SK-N-SH (cell line): Measurements from ENCODE around the gene ASCC1. TPM values are rescaled to one million over a fixed set of nuclear protein-coding genes. Genes with fewer than 3 reads are reported as not detected.

ENCODE experiments used
- CTCF ChIA-PET: fragments of 300-600, 350-600 bp; formaldehyde crosslinking; extraction: SDS; loops from one replicate; lab custom pipeline; 2021; lab: Yijun Ruan, JAX
- POLR2A ChIA-PET: fragments of 350-600 bp; sonication (Branson Sonifier 250); formaldehyde crosslinking; extraction: SDS; loops from one replicate; lab custom pipeline; 2020; ENCODE audit warnings: antibody characterized with exemption, inconsistent platforms; lab: Yijun Ruan, JAX
- DNase-seq: peaks from one replicate; pipeline ENCODE4 v3.0.0; 2012
- H2AFZ ChIP-seq: fragments of 200-600 bp; sonication (generic); 2 replicates; pipeline ENCODE4 v1.8.1; 2016; ENCODE audit warnings: antibody characterized with exemption, mild to moderate bottlenecking, low read depth
- H3F3A ChIP-seq: fragments of 200-600 bp; sonication (generic); replicated peaks from 2 replicates; pipeline ENCODE3; 2016; ENCODE audit warnings: antibody characterized with exemption, mild to moderate bottlenecking; ENCODE audit not compliant: insufficient read depth
- H3K27ac ChIP-seq, 2 experiments: fragments of 200-500 bp in 1 of 2; fragments of 200-600 bp in 1 of 2; sonication (Bioruptor generic) in 1 of 2; sonication (generic), shearing (Covaris generic) in 1 of 2; 2 replicates each; pipeline versions ENCODE4 v1.5.1 to v1.6.1; 2014 to 2016; ENCODE audit warnings: low read depth in 2 of 2, inconsistent platforms in 1 of 2, low read length in 1 of 2, mild to moderate bottlenecking in 1 of 2, mixed read lengths in 1 of 2
- H3K27me3 ChIP-seq: fragments of 200-600 bp; sonication (generic), shearing (Covaris generic); 2 replicates; pipeline ENCODE4 v1.6.1; 2016; ENCODE audit warnings: mixed run types; ENCODE audit not compliant: insufficient read depth
- H3K36me3 ChIP-seq, 2 experiments: fragments of 200-500 bp in 1 of 2; fragments of 200-600 bp in 1 of 2; sonication (Bioruptor generic) in 1 of 2; sonication (generic) in 1 of 2; replicated peaks in 1 of 2; 2 replicates each; pipeline versions ENCODE3 to v1.5.1; 2014 to 2016; ENCODE audit warnings: low read length in 1 of 2, mild to moderate bottlenecking in 1 of 2; ENCODE audit not compliant: insufficient read depth in 2 of 2, control insufficient read depth in 1 of 2
- H3K4me1 ChIP-seq, 2 experiments: fragments of 200-500 bp in 1 of 2; fragments of 200-600 bp in 1 of 2; sonication (Bioruptor generic) in 1 of 2; sonication (generic), shearing (Covaris generic) in 1 of 2; 2 replicates each; pipeline versions ENCODE4 v1.5.1 to v1.6.1; 2014 to 2016; ENCODE audit warnings: low read depth in 1 of 2, low read length in 1 of 2, mixed run types in 1 of 2; ENCODE audit not compliant: insufficient read depth in 2 of 2, control insufficient read depth in 1 of 2
- H3K4me2 ChIP-seq: fragments of 200-600 bp; sonication (generic), shearing (Covaris generic); 2 replicates; pipeline ENCODE4 v1.6.1; 2017; ENCODE audit warnings: mixed run types
- H3K4me3 ChIP-seq, 2 experiments: fragments of 200-500 bp in 1 of 2; fragments of 200-600 bp in 1 of 2; sonication (Bioruptor generic) in 1 of 2; sonication (generic), shearing (Covaris generic) in 1 of 2; 2 replicates each; pipeline versions ENCODE4 v1.5.1 to v1.8.1; 2014 to 2016; ENCODE audit warnings: low read depth in 2 of 2, inconsistent platforms in 1 of 2, low read length in 1 of 2, mild to moderate bottlenecking in 1 of 2, mixed read lengths in 1 of 2, moderate library complexity in 1 of 2
- H3K79me2 ChIP-seq: fragments of 200-600 bp; sonication (generic); 2 replicates; pipeline ENCODE4 v1.8.1; 2017; ENCODE audit warnings: mild to moderate bottlenecking; ENCODE audit not compliant: insufficient read depth
- H3K9ac ChIP-seq: fragments of 200-600 bp; sonication (generic); 2 replicates; pipeline ENCODE4 v1.6.1; 2017; ENCODE audit warnings: mixed run types
- H3K9me2 ChIP-seq: fragments of 200-600 bp; sonication (generic); 2 replicates; pipeline ENCODE4 v1.6.1; 2017; ENCODE audit warnings: mixed run types
- H3K9me3 ChIP-seq: fragments of 200-600 bp; sonication (generic); 2 replicates; pipeline ENCODE4 v1.6.1; 2017; ENCODE audit warnings: mixed run types, mild to moderate bottlenecking, moderate library complexity
- H4K20me1 ChIP-seq: fragments of 200-600 bp; sonication (generic); 2 replicates; pipeline ENCODE4 v1.6.1; 2017; ENCODE audit warnings: mild to moderate bottlenecking, mixed run types; ENCODE audit not compliant: insufficient read depth
- CHD2 ChIP-seq: fragments of 150-350 bp; IDR thresholded peaks from 2 replicates; pipeline ENCODE4 v1.6.1; 2018; ENCODE audit warnings: low read length; ENCODE audit not compliant: partially characterized antibody
- EP300 ChIP-seq, 2 experiments: IDR thresholded peaks; 2 replicates each; pipeline versions ENCODE4 v1.4.0 to v1.6.1; 2012; ENCODE audit warnings: borderline replicate concordance in 1 of 2, low read depth in 1 of 2, low read length in 1 of 2
- EZH2phosphoT487 ChIP-seq: fragments of 200-600 bp; sonication (generic); IDR thresholded peaks from 2 replicates; pipeline ENCODE4 v1.6.1; 2017; ENCODE audit warnings: low read depth, mixed run types, mild to moderate bottlenecking, antibody characterized with exemption, moderate library complexity, borderline replicate concordance
- FOXJ3 ChIP-seq: sonication (generic); formaldehyde crosslinking; IDR thresholded peaks from 2 replicates; pipeline ENCODE4 v1.5.1; 2020; ENCODE audit warnings: mild to moderate bottlenecking, missing genetic modification reagents
- FOXM1 ChIP-seq: IDR thresholded peaks from 2 replicates; pipeline ENCODE4 v1.4.0; 2012; ENCODE audit warnings: low read depth, mild to moderate bottlenecking
- GABPA ChIP-seq: IDR thresholded peaks from 2 replicates; pipeline ENCODE4 v1.4.0; 2012; ENCODE audit warnings: low read depth, mild to moderate bottlenecking
- IRF3 ChIP-seq: fragments of 150-350 bp; IDR thresholded peaks from 2 replicates; pipeline ENCODE4 v1.6.1; 2016; ENCODE audit warnings: mild to moderate bottlenecking, low read depth, low read length
- JUND ChIP-seq: IDR thresholded peaks from 2 replicates; pipeline ENCODE4 v1.4.0; 2012
- NRF1 ChIP-seq: IDR thresholded peaks from 2 replicates; pipeline ENCODE4 v1.6.1; 2012; ENCODE audit warnings: low read depth, mild to moderate bottlenecking, low read length
- PBX3 ChIP-seq: IDR thresholded peaks from 2 replicates; pipeline ENCODE4; 2012
- POLR2AphosphoS5 ChIP-seq: IDR thresholded peaks from 2 replicates; pipeline ENCODE4 v1.6.1; 2012; ENCODE audit warnings: low read depth, low read length
- RCOR1 ChIP-seq: fragments of 150-350 bp; IDR thresholded peaks from 2 replicates; pipeline ENCODE4 v1.6.1; 2017; ENCODE audit warnings: antibody characterized with exemption, low read length
- REST ChIP-seq: IDR thresholded peaks from 2 replicates; pipeline ENCODE4 v1.6.1; 2012; ENCODE audit warnings: mild to moderate bottlenecking, low read depth, low read length, moderate library complexity
- RXRA ChIP-seq: IDR thresholded peaks from 2 replicates; pipeline ENCODE4 v1.4.0; 2012; ENCODE audit warnings: low read depth, mild to moderate bottlenecking, borderline replicate concordance
- YY1 ChIP-seq: IDR thresholded peaks from 2 replicates; pipeline ENCODE4 v1.4.0; 2012; ENCODE audit warnings: low read depth, mild to moderate bottlenecking
- ZBTB33 ChIP-seq: IDR thresholded peaks from 2 replicates; pipeline ENCODE4 v1.4.0; 2012; ENCODE audit warnings: low read depth, borderline replicate concordance
- WGBS: methylation state at CpG from one replicate; pipeline ENCODE4 v1.1.6; 2017; ENCODE audit warnings: low lambda C conversion rate; 5-methylcytosine and 5-hydroxymethylcytosine counted together
- polyA plus RNA-seq, 3 experiments: library from polyadenylated mRNA; depleted of rRNA; stranded (reverse); fragments of >200 nt; gene quantifications; 2 replicates each; pipeline ENCODE4 v1.2.3, GENCODE V29; 2012
- TF ChIP-seq, protein P1 (sequence below): fragments of 200-600 bp; sonication (generic); IDR thresholded peaks from 2 replicates; pipeline ENCODE4 v1.6.1; 2017; ENCODE audit warnings: antibody characterized with exemption, mild to moderate bottlenecking, moderate library complexity

The ASCC1 gene
- polyA plus RNA-seq, 1 of the 3 experiments (the other 2 are of a cell fraction): 15.0 TPM

- H4K20me1 ChIP-seq: no peaks in the 10 kb centered on the region
- DNase-seq: no peak
- peaks cover 0 to 8% of the 10 kb centered on the region in 2 experiments; a peak in 1 of 4 replicates for H3K4me1 ChIP-seq
- no peak overlapping the region for H2AFZ ChIP-seq
- no peak overlapping the region for H3K9ac ChIP-seq
- H3F3A ChIP-seq: no peaks in the 10 kb centered on the region
- TF ChIP-seq FOXM1 (no peak), RCOR1 (no peak), CHD2 (no peak), JUND (no peak), YY1 (no peak), IRF3 (no peak), REST (no peak), ZBTB33 (no peak), RXRA (no peak), PBX3 (no peak), NRF1 (no peak), POLR2AphosphoS5 (no peak), GABPA (no peak), EZH2phosphoT487 (no peak), FOXJ3 (CRISPR knock-in tag) (no peak), EP300 (IDR thresholded peaks at IDR 0.05; ENCODE audit: borderline replicate concordance in 1 of 2, low read depth in 1 of 2, low read length in 1 of 2) (no peak)
- TF ChIP-seq, protein P1, sequence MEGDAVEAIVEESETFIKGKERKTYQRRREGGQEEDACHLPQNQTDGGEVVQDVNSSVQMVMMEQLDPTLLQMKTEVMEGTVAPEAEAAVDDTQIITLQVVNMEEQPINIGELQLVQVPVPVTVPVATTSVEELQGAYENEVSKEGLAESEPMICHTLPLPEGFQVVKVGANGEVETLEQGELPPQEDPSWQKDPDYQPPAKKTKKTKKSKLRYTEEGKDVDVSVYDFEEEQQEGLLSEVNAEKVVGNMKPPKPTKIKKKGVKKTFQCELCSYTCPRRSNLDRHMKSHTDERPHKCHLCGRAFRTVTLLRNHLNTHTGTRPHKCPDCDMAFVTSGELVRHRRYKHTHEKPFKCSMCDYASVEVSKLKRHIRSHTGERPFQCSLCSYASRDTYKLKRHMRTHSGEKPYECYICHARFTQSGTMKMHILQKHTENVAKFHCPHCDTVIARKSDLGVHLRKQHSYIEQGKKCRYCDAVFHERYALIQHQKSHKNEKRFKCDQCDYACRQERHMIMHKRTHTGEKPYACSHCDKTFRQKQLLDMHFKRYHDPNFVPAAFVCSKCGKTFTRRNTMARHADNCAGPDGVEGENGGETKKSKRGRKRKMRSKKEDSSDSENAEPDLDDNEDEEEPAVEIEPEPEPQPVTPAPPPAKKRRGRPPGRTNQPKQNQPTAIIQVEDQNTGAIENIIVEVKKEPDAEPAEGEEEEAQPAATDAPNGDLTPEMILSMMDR: no peak
- no peaks in the 10 kb centered on the region for H3K9me3 ChIP-seq
- peaks cover 10% of the 10 kb centered on the region; the same call in 1 of the 2 replicates for H3K27me3 ChIP-seq
- H3K27ac ChIP-seq: no peak overlapping the region
- POLR2A ChIA-PET: no interaction called here
- WGBS: 87% methylated on average over 1 of the region's 1 CpG
- no peak overlapping the region for H3K4me2 ChIP-seq
- no peak overlapping the region for H3K4me3 ChIP-seq
- H3K79me2 ChIP-seq: no peaks in the 10 kb centered on the region
- CTCF ChIA-PET: no interaction called here
- H3K36me3 ChIP-seq: no peaks in the 10 kb centered on the region
- no peaks in the 10 kb centered on the region for H3K9me2 ChIP-seq
These were observed 130.1 kb downstream of the ASCC1 start for GRCh38 chr10:72085864-72086465.
